Stimulated activated CD8-positive, alpha-beta memory T cell treated with anti-CD3 and anti-CD28 coated beads, Interleukin-2, amount 100 ng/mL, for 1 hour (primary cell): ENCODE data around the gene CLEC18C.
"Not testable (repeated sequence)": the region's sequence is repeated elsewhere in the genome, so short reads cannot be mapped to it uniquely, and the experiment has no call there.

ENCODE experiments used
- DNase-seq, 2 donors: peaks; one replicate each; pipeline ENCODE4 v3.0.0-alpha.2; 2020; ENCODE audit warnings: low read depth in 2 of 2

The CLEC18C gene

DNA sequence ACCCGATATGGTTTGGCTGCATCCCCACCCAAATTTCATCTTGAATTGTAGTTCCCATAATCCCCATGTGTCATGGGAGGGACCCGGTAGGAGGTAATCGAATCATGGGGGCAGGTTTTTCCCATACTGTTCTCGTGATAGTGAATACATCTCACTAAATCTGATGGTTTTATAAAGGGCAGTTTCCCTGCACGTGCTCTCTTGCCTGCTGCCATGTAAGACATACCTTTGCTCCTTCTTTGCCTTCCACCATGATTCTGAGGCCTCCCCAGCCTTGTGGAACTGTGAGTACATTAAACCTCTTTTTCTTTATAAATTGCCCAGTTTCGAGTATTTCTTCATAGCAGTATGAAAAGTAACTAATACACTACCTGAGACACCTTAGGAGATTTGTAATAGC, 32.8 kb downstream of the CLEC18C start:
- not testable (repeated sequence) for DNase-seq

DNA sequence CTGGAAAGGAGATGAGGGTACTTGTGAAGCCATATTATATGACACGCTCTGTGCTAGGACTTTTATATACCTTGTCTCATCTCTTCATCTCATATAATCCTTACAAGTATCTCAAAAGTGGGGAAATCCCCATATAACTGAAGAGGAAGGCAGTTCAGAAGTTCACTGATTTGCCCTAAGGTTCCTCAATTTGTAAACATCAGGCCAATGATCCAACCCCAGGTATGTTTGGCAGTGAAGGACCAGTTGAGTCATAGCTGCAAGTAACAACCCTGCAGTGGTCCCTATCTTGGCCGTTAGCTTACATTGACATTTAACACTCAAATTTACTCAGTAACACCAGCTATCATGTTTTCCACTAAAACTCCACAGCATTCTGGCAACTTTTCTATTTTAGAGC, 45.0 kb downstream of the CLEC18C start:
- DNase-seq = not testable (repeated sequence)

DNA sequence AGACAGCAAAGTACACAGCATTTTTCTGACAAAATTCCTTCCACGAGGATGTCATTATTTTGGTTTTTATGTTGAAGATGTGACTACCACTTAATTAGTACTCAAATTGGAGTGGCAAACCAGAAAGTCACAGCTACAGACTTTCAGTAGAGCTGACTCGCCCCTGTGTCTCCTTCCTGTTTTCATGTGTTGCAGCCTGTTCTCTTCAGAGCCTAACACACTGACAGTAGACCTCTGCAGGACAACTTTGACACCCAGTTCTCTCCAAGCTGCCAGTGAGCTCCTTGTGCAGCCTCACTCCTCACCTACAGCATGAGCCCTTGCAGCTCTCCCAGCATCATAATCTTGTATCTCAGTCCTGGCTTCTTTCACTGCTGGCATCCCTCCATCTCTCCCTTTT, 49.0 kb downstream of the CLEC18C start:
- DNase-seq = not testable (repeated sequence)

DNA sequence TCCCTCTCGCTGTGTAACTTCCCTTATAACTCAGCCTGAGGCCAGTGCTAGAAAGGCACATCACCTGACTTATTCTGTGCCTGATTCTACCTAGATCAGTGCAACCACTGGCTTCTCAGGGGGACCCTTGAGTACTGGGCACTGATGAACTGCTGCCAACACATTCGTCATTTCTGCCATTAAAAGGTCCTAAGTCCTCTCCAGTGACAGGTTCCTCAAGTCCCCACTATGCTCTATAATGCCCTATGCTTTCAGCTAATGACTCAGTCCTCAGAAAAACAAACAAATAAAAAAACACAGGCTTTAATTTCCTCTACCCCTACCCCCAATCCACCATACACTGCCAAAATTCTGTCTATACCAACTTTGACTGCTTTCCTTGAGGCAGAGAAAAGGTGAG, 49.6 kb downstream of the CLEC18C start:
- not testable (repeated sequence) for DNase-seq

DNA sequence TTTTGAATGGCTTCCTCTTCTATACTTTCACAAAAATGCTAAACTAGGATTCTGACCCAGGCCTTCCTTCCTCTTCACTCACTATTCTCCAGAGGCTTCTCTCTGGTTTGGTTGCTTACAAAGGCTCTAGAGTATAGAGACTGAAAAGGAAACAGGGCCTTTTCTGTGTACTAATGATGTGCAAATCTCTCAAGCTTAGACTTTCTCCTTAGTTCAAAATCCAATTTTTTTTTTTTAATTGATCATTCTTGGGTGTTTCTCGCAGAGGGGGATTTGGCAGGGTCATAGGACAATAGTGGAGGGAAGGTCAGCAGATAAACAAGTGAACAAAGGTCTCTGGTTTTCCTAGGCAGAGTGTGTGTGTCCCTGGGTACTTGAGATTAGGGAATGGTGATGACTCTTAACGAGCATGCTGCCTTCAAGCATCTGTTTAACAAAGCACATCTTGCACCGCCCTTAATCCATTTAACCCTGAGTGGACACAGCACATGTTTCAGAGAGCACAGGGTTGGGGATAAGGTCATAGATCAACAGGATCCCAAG, 50.5 kb downstream of the CLEC18C start:
- not testable (repeated sequence) for DNase-seq

DNA sequence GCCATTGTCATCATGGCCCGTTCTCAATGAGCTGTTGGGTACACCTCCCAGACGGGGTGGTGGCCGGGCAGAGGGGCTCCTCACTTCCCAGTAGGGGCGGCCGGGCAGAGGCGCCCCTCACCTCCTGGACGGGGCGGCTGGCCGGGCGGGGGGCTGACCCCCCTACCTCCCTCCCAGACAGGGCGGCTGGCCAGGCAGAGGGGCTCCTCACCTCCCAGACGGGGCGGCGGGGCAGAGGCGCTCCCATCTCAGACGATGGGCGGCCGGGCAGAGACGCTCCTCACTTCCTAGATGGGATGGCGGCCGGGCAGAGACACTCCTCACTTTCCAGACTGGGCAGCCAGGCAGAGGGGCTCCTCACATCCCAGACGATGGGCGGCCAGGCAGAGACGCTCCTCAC, 51.1 kb downstream of the CLEC18C start:
- DNase-seq = not testable (repeated sequence)

DNA sequence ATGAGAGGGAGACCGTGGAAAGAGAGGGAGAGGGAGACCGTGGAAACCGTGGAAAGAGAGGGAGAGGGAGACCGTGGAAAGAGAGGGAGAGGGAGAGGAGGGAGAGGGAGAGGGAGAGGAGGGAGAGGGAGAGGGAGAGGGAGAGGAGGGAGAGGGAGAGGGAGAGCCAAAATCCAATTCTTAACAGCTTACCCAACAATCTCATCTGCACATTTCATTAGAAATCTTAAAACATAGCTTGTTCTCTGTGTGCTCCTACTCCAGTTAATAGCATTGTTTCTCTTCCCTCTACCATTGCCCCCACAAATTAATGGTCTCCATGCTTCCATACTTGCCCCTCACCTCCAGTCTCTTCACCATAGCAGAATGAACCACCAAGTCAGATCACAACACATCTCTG, 51.8 kb downstream of the CLEC18C start:
- DNase-seq = not testable (repeated sequence)

DNA sequence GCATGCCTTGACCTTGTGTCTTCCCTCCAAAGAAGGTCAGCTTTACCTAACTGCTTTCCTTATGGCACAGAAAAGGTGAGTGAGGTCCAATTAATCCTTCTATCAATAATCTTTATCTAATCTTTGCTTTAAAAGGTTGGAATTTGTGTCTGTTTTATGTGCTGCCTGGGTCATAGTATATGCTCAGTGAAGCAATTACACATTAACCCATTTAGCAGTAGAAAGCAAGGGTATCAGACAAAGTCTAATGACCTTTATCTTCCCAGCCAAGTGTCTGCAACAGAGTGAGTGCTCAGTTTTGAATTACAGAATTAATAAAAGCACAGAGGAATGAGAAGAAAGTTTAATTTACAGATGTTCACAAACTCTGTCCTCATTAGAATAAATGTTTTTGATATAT, 52.4 kb downstream of the CLEC18C start:
- DNase-seq = not testable (repeated sequence)

DNA sequence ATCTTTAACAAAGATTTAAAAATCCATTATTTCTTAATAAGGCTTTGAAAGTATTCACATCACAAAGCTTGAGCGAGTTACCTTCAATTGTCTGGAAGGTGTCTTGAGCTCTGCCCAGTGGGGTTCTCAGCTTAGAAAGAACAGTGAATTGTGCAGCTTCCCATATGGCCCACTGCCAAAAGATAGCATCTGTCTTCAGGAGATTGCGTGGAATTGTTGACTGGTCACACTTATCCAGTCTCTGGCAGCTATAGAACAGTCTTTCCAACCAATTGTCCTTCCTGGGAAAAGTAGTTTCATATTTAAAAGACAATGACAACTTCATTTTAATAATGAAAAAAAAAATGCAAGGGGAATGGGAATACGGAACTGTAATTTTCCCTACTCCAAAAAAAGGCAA, 58.2 kb downstream of the CLEC18C start:
- not testable (repeated sequence) for DNase-seq
